Dermis microvascular lymphatic vessel endothelial cell (primary cell): Measurements from ENCODE around the gene OTULIN. TPM values are rescaled to one million over a fixed set of nuclear protein-coding genes. Genes with fewer than 3 reads are reported as not detected.

Experiments used
- DNase-seq, 2 donors: peaks; one replicate each; pipeline versions ENCODE4 v3.0.0 to v3.0.0-alpha.2; 2010; ENCODE audit warnings: low read depth in 2 of 2
- total RNA-seq: library from RNA; depleted of rRNA; stranded (reverse); fragments of >200 nt; gene quantifications from 2 replicates; pipeline ENCODE4 v1.2.1, GENCODE V29; 2014

The OTULIN gene
- total RNA-seq, 1 donor from 2014 or later = 12.2 TPM

DNA sequence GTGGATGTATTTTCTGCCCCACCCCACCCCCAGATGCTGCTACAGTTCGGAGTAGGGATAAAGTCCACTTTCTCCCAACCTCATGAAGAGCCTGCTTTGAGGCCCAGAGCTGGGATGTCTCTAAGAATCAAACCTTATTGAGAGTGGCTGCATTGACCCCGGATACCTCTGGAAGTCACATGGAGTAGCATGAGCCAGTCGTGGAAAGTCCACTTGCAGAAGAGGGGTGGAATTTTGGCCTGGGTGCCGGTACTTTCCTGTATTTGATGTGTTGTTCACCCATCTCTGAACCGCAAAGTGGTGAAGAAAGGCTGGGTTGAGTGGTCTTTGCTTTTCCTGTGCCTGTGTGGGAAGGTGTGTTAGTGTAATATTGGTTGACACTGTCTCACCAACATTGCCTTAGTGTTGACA is 3.7 kb downstream of the OTULIN start:
- no peak for DNase-seq

- no peak for DNase-seq
Measured at GRCh38 chr5:14669415-14669814, 4.9 kb downstream of the OTULIN start.

GRCh38 chr5:14669975-14670374 is 5.5 kb downstream of the OTULIN start:
- peak in 1 of 2 donors; percentile 24 for DNase-seq

DNA sequence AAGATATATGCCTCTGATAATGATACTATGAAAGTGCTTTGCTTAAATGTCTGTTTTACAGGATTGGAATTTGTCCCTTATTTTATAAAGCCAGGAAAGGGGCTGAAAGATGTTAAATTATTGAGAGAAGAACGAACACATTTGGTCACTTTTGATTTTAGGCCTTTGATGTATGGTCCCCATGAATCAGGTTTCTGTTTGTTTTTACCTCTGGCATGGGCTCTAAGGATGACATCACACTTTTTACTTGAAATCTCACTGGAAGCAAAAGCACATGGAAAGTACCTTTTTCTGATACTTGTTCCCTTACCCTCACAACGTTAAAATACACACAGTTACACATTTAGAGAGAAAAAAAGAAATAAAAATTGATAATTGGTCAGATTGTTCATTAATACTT is 6.9 kb downstream of the OTULIN start:
- DNase-seq = peak; percentile 43 to 54

DNA sequence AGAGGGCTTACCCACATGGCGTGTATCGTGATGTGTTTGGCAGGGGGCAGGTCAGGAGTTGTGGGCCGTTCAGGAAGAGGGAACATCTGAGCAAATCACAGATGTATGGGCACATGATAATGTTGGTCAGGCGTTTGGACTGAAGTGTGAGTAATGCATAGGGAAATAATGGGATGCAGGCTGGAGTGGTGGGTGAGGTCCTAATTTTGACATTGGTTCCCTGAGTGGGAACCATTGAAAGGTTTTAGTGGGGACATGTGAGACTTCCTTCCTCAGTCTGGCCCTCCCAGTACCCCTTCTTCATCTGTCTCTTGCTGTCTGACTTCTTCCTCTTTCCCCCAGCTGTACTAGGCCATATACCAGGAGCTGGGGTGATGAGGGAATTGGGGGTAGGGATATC is 7.6 kb downstream of the OTULIN start:
- peak in 1 of 2 donors; percentile 50 for DNase-seq

DNA sequence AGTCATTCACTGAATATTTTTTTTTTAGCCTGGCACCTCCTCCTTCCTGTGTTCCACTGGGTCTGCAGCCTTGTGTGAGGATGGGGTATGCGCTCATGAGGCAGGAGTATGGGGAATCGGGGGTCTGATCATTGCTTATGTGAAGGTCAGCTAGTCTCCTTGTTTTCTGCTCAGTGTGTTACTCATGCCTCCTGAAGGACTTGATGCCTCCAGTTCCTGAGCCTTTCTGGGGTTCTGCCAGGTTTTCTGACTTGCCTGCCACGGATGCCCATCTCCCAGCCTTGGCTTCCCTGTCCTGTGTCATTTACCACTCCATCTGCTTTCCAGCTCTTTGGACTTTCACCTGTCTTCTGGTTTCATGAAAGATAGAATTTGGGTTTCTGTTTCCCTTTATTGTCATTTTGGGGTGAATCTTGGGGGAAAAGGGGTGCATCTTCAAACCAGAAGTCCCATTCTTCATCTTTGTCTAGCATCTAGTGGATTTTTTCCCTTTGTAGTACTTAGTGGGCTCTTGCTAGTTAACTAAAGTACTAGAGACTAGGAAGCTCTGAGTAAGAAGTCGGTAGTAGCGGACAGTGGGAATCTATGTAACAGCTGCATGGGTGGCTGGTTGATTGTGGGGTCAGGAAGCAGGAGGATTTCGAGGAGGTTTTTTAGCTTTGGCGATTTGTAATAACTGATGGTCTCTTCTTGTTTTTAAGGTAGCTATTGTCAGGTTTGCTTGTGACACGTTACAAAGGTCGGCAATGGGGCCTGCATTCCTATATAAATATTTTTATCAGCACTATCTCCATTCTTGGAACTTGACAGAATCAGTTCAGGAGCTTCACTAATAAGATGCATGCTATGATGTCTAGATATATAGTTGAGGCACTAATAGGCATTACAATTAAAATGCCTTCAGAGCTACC is 8.2 kb downstream of the OTULIN start:
- no peak for DNase-seq

DNA sequence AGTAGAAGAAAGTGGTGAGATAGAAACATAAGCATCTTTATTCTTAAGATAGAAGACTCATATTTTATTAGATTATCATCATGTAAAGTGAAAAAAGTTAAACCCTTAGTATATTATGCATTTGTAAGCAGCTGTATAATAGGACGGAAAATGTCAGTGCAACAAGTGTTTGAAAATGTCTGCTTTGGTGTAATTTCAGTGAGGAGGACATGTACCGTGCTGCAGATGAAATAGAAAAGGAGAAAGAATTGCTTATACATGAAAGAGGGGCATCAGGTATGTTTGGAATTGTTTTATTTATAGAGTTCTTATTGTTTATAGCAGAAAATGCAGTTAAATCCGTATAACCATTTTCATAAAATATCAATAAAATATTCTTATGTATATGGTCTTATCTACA is 8.9 kb downstream of the OTULIN start:
- no peak for DNase-seq

DNA sequence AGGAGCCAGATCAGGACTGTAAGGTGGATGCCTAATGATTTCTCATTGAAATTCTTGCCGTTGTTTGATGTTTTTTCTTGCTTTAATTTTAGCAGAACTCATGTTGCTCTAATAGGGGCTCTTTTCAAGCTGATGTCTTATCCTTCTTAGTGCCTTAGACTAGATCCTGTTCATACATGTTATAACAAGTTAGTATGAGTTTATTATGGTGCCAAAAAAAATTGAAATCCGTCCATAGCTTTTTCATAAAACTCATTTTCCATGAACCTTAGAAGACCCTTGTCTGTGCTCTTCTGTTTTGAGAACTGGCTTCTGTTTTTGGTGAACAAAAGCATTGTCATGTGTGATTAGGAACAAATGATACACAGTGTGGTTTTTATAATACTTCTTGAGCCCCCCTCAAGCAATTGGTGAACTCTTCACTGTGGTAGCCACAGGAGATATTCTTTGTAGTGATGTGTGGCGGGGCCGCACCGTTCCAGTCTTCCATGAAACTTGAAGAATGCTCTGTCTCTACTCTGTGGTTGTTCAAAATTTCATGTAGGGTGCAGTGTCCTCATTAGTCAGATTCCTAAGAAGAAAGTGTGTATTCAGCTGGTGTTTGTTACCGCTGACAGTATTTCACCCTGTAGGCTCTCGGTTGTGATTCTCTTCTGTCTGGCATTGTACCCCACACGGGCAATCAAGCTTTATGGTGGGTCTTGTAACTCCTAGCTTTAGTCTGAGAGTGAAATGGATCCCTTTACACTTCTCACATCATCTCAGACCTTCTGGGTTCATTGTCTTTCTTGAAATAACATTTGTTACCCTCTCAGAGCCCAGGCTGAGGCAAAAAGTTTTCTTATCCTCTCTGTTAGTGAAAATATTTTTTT is 10.7 kb downstream of the OTULIN start:
- no peak for DNase-seq

DNA sequence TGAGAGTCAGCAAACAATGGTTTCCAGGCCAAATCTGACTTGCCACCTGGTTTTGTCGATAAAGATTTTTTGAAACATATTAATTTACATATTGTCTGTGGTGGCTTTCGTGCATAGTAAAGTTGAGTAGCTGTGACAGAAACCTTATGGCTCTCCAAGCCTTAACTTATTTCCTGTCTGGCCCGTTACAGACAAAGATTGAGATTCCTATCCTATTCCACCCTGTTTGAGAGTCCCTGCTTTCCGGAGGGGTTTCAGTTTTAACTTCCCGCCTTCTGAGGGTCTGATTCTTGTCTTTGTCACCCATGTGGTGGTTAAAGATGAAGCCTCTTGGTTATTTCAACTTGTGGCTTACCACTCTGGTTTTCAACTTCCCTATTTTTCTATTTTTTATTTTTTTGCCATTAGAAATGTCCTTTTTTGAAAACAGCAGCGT is 11.4 kb downstream of the OTULIN start:
- DNase-seq = no peak

DNA sequence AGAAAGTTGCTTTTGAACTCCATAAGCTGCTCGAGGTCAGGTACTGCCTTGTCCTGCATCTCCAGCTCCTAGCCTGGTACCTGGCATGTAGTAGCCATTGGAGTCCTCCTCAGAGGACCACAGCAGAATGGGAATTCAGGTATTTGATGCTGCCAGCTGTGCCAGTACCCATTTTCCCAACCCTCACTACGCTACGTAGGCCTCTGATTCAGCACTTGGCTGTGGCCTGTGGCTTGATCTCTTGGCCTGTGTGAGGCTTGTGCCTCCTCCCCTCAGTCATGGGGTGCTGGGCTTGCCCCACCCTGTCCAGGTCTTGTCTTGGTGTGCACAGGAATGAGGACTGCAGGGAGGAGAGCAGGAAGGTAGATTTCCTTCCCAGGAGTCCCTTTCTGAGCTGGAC is 11.8 kb downstream of the OTULIN start:
- no peak for DNase-seq

DNA sequence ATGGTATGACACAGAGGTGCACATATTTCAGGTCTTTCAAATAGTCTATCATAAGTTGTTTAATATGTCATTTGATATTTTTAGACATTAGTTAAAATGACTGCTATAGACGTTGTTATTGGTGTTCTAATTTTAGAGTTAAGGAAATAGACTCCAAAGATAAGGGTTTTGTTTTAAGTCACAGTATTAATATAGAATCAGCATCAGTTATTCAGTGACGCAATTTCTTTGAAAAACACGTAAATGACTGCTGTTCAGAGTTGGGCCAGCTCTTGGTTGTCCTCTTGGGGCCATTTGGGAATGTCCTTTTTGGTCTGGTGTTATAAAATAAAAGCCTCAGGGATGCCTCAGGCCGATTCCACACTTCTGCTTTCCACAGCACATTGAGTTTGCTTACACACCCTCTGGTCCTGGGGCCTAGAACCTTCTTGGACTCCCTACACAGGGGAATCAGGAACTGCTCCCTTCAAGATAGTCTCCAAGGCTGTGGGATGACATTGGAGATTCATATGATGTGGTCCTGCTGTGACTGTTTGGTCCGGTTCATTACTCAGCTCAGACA is 14.3 kb downstream of the OTULIN start:
- DNase-seq = no peak

- no peak for DNase-seq
Measured at GRCh38 chr5:14679595-14679994, 15.1 kb downstream of the OTULIN start.

GRCh38 chr5:14681236-14681752 is 16.8 kb downstream of the OTULIN start:
- DNase-seq = no peak

GRCh38 chr5:14683906-14684455 is 19.5 kb downstream of the OTULIN start:
- DNase-seq = no peak

- no peak for DNase-seq
Measured at GRCh38 chr5:14684757-14685156, 20.2 kb downstream of the OTULIN start.

GRCh38 chr5:14685757-14686156 is 21.2 kb downstream of the OTULIN start:
- DNase-seq = peak; percentile 51 to 67

DNA sequence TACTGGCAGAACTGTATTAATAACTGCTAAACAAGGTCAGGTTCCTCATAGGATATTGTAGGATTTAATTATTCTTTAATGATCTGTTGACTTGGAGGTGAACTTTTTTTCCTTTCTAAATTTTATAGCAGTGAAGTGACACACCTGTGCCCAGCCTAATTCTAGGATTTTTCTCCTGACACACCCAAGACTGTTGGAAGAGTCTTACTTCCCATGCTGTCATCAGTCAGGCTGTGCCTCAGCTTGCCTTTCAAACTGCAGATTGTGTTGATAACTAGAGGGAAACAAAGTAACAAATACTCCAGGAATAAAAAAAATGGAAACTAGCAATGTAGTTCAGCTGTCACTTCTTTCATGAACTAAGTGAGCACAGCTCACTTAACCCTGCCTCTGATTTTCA is 22.0 kb downstream of the OTULIN start:
- DNase-seq = no peak

DNA sequence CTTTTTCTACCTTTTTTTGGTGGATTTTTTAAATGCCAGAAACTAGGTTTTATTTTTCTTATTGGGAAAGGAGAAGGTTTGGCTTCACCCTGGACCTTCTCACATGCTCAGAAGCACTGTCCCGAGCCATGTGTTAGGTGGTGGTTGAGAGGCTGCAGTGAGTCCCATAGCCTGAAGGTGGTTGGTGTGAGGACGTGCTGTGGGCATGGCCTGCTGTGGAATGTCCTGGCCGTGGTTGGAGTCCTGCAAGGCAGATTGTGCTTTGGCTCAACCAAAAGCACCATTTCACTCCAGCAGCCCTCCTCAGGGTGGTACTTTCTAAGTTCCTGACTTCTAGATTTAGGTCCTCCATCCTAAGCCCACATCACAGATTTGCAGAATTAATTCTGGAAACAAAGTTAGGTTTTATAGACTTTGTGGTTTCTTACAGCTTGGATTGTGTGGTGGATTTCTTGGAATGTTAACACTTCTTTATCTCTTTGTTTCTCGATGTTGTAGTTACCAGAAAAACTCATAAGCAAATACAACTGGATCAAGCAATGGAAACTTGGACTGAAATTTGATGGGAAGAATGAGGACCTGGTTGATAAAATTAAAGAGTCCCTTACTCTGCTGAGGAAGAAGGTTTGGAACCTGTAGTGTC is 22.6 kb downstream of the OTULIN start:
- no peak for DNase-seq

DNA sequence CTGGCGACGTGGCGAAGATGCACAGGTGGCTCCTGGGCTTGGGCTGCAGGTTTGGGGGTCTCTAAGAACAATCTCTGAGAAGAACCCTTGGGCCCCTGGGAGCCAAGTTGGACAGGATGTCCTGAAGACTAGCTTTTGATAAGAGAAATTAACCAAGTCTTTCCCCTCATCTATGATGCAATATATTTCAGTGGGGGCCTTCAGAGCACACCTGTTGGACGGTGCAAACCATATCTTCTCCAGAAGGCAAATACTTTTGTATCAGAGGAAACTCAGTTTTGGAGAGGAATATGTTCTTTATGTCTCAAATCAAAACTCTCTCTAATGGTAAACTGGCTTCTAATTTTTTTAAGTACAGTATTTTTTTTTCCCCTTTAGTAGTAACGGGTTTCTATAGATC is 28.6 kb downstream of the OTULIN start:
- no peak for DNase-seq

DNA sequence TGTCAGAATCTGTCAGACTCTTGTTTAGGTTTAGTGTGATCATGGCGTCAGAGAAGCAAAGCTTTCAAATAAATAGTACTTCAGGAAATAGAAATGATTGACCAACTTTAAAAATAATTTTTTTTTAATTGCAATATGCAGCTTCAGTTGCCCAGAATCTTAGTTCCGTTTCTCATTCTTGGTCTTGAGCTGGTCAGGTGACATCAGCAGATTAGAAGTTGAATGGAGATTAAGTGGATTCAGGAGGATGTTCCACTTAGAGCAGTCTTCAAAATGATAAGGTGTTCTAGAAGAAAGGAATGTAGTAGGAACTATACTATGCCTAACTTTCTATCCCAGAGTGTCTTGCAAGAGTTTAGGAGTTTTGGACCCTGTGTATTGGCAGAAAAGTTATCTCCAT is 30.6 kb downstream of the OTULIN start:
- DNase-seq = no peak

GRCh38 chr5:14696057-14696456 is 31.5 kb downstream of the OTULIN start:
- no peak for DNase-seq
